KBM-7 (cell line): ENCODE data around the gene PCDHB13.
"Not testable (repeated sequence)": the region's sequence is repeated elsewhere in the genome, so short reads cannot be mapped to it uniquely, and the experiment has no call there.

Experiments used
- DNase-seq: peaks from one replicate; pipeline ENCODE4 v3.0.0-alpha.2; 2015
- in situ Hi-C: fragments of 300-500 bp; cut with MboI; formaldehyde crosslinking; loops from 2 replicates; pipeline ENCODE4 v1.14.3; 2020; ENCODE audit warnings: low sequenced_read_pairs, low pct_unique_long_range_greater_than_20kb, mixed read lengths

Gene PCDHB13

GRCh38 chr5:141247434-141247833 is 33.7 kb downstream of the PCDHB13 start:
- DNase-seq, in situ Hi-C loops: not testable (repeated sequence)

GRCh38 chr5:141250576-141250975 is 36.9 kb downstream of the PCDHB13 start:
- no peak for DNase-seq
- in situ Hi-C loops = no loop called here

- DNase-seq = no peak
Measured at GRCh38 chr5:141258464-141258863, 44.7 kb downstream of the PCDHB13 start.

GRCh38 chr5:141258948-141259347 is 45.2 kb downstream of the PCDHB13 start:
- in situ Hi-C loops = no loop called here
- DNase-seq = no peak

More at GRCh38 chr5:141258464-141258863, 44.7 kb downstream of the PCDHB13 start:
- in situ Hi-C loops = no loop called here

- peak; percentile 35 for DNase-seq
- in situ Hi-C loops = no loop called here
Measured at GRCh38 chr5:141260458-141261237, 46.9 kb downstream of the PCDHB13 start.

GRCh38 chr5:141261238-141261546 is 47.5 kb downstream of the PCDHB13 start:
- no peak for DNase-seq
- in situ Hi-C loops = no loop called here
